NCI-H2107 treated with DMSO at 0.1 percent for 48 hours (cell line): ENCODE data around the gene MKI67.

ENCODE experiments used
- DNase-seq: peaks from one replicate; lab custom pipeline; 2025; ENCODE audit not compliant: unreplicated experiment; lab: John Stamatoyannopoulos, UW

The MKI67 gene

GRCh38 chr10:128067691-128068397, 58.4 kb downstream of the MKI67 start:
- DNase-seq: no peak

GRCh38 chr10:128066870-128067382, 59.3 kb downstream of the MKI67 start:
- DNase-seq: no peak

- DNase-seq: no peak
These were observed 60.2 kb downstream of the MKI67 start for GRCh38 chr10:128065881-128066534.

GRCh38 chr10:128064970-128065580, 61.1 kb downstream of the MKI67 start:
- no peak for DNase-seq

- DNase-seq: no peak
These were observed 61.9 kb downstream of the MKI67 start for GRCh38 chr10:128064108-128064969.

DNA sequence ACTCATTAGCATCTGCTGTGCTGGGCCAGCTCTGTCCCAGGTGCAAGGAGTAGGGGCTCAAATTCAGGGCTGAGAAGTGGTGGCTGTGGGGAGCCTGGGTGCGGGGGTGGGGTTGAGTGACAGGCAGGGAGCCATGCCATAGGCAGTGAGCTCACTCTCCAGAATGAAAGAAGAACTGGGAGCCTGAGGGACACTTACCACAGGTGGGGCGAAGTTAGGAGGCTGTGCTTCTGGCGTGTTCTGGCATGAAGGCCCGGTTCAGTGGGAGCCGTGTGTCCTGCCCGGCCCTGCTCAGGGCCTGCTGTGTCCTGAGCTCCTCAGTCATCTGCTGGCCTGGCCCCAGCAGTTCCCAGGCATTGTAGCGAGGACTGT, 62.5 kb downstream of the MKI67 start:
- DNase-seq: no peak

DNA sequence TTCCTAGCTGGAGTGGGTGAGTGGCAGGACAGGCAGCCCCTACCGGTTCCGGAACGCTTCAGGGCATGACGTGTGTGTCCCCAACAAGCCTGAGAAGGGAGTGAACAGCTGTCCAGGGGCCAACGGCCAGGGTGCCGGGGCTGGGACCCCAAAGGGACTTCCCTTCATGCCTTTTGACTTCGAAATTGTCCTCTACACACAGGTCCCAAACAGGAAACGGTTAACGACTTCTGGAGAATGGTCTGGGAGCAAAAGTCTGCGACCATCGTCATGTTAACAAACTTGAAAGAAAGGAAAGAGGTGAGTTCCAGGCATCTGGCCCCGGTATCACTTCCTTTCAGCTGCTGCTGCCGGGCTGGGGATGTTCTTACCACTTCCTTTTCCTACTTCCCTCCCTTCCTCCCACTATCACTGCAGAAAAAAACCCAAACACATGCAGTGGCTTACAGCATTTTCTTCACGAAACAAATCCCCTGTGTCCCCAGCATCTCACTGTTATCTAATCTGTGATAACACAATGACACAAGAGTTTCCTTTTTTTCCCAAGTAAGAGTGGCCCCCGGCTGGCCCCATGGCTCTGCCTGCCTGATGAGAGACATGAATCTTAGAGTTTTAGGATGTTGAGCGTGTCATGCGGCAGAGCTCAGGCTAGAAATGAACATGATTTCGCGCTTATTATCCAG, 63.2 kb downstream of the MKI67 start:
- no peak for DNase-seq

DNA sequence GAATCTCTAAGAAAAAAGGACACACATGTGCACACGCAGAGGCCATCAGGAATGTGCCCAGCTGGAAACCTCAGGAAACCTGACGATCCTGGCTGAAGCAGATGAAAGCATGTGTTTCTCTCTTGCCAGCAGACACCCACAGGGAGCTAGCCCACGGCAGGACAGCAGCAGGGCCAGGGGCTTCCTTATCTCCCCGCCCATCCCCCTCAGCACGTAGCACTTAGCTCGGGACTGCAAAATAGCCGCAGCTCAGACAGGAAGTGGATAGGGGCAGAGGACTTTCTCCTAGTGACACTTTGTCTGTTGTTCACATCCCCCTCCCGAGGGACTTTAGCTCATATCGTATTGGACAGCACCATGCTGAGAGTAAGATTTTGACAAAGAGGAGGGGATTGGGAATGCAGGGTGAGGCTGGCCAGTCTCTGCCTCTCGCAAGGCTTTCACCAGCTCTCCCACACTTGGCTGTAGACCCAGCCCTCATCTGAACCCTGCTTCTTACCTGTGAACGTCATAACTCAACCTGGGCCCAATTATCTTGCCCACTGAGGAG, 63.8 kb downstream of the MKI67 start:
- no peak for DNase-seq

GRCh38 chr10:128061306-128062300, 64.6 kb downstream of the MKI67 start:
- no peak for DNase-seq

DNA sequence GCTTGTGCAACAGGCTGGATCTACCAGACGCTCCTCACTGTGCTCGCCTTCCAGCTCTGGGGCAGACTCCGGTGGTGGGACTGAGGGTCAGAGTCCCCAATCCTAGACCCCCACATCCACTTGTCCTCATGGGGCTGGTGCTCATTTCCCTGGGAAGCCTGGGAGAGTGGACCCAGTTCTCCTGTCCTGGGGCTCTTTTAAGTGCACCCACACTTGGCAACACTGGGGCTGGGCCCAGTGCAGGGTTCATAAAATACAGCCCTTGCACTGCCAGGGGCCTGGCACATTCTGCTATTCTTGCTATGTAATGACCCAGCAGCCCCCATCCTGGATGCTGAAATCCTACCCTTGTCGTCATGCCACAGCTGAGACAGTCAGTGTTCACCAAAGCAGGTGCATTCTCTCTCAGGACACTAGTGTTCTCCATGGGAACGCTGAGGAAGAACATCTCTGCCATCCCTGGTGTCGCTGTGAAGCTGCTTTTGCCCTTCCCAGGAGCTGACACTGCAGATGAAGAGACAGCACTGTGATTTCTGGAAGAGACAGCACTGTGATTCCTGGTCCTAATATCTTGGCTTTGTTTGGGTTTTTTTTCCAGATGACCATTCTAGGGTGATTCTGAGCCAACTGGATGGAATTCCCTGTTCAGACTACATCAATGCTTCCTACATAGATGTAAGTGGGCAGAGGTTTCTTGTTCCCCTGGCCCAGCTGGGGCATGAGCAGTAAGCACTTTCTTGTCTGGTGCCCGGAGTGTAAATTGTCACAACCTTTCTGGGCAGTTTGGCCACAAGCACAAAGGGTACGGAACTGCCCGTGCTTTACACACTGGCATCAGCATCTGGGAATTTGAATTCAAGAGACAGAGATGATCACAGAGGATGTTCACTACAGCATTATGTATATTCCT, 65.6 kb downstream of the MKI67 start:
- no peak for DNase-seq

DNA sequence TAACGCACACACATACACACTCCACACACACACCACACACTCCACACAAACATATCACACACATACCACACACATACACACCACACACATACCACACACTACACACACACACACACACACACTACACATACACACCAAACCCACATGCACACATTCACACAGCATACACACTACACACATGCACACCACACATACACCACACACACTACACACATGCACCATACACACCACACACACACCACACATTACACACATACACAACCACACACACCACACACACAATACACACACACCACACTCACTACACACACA, 66.3 kb downstream of the MKI67 start:
- DNase-seq: no peak

GRCh38 chr10:128059266-128059981, 66.8 kb downstream of the MKI67 start:
- DNase-seq: no peak

GRCh38 chr10:128058750-128059134, 67.5 kb downstream of the MKI67 start:
- DNase-seq: no peak

GRCh38 chr10:128058106-128058749, 68.0 kb downstream of the MKI67 start:
- no peak for DNase-seq

DNA sequence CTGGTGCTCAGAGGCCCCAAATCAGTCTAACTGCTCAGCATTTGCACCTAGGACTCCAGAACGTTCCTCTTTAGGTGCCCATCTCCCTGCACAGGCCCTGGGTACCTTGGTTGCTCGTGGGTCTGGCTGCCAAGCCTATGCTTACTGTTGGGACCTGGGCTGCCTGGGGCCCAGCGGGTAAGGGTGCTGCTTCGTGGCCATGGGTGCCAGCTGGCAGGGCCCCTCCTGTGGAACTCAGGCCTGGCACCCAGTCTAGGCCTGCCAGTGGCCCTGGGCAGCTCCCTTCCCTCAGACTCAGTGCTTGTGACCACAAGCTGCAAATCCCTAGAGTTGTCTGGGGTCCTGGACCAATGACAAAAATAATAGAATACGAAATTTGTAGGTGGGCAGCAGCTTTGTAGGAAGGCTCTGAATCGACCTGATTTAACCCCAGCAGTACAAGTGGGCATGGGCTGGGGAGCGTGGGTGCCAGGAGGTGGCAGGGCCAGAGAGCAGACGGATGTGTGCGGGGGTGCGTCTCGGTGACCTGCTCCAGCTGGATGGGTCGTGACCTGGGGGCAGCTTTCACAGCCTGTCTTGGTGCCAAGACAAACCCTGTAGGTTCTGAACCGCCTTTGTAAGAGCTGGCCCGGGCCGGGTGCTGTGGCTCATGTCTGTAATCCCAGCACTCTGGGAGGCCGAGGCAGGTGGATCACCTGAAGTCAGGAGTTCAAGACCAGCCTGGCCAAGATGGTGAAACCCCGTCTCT, 69.7 kb downstream of the MKI67 start:
- DNase-seq: no peak

DNA sequence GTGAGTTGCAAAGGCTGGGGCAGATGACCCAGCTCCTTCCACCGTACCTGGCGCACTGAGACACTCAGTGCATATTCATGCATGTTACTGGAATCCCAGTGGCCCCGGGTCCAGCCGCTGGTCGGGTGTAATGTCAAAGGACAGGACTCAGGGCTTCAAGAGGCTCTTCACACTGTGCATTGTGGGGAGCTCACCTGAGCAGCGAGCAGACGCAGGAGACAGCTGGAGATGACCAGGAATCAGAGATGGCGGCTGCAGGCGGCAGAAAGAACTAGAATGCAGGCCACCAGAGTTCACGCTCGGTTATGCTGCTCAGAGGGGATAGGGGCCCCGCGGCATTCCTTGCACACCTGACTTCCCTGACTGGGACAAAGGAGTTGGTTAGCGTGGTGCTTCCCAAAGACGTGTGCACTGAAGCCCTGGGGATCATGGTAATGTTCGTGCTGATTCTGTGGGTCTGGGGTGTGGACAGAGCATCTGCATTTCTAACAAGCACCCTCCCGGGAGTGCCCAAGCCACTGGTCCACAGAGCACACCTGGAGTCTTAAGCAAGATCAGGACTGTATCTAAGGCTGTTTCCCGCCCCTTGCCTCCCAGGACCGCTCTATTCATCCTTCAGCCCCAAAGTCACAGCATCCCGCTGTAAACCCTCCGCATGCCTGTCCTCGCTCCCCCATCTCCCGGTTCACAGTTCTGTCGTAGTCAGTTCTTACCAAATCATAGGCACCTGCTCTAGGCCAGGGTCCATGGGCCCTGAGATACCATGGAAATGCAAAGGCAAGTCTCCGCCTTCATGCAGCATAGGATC, 71.0 kb downstream of the MKI67 start:
- no peak for DNase-seq
